ENCODE measurements around the gene MEI4.
"Not testable (repeated sequence)": the region's sequence is repeated elsewhere in the genome, so short reads cannot be mapped to it uniquely, and the experiment has no call there.

MEI4 gene

GRCh38 chr6:77683515-77683914, 30.7 kb downstream of the MEI4 start:
- no peak for DNase-seq (ENCODE audit: low read depth)

GRCh38 chr6:77686931-77687330, 34.1 kb downstream of the MEI4 start:
- DNase-seq (ENCODE audit: low read depth), result no peak

GRCh38 chr6:77688649-77689048, 35.8 kb downstream of the MEI4 start:
- DNase-seq (ENCODE audit: low read depth), result no peak

GRCh38 chr6:77700095-77700494, 47.3 kb downstream of the MEI4 start:
- not testable (repeated sequence) for DNase-seq (ENCODE audit: low read depth)

- no peak for DNase-seq (ENCODE audit: low read depth)
Observed at GRCh38 chr6:77707603-77708002, 54.8 kb downstream of the MEI4 start.

GRCh38 chr6:77715588-77715987, 62.7 kb downstream of the MEI4 start:
- DNase-seq (ENCODE audit: low read depth), result no peak

GRCh38 chr6:77716311-77716710, 63.5 kb downstream of the MEI4 start:
- no peak for DNase-seq (ENCODE audit: low read depth)

- DNase-seq (ENCODE audit: low read depth), result not testable (repeated sequence)
Observed at GRCh38 chr6:77736010-77736409, 83.2 kb downstream of the MEI4 start.

GRCh38 chr6:77740380-77740779, 87.5 kb downstream of the MEI4 start:
- DNase-seq (ENCODE audit: low read depth), result peak; percentile 1

GRCh38 chr6:77752156-77752555, 99.3 kb downstream of the MEI4 start:
- DNase-seq (ENCODE audit: low read depth), result not testable (repeated sequence)

- DNase-seq (ENCODE audit: low read depth), result no peak
Observed at GRCh38 chr6:77762386-77762785, 109.5 kb downstream of the MEI4 start.

- no peak for DNase-seq (ENCODE audit: low read depth)
Observed at GRCh38 chr6:77763124-77763523, 110.3 kb downstream of the MEI4 start.

- DNase-seq (ENCODE audit: low read depth), result no peak
Observed at GRCh38 chr6:77764364-77764763, 111.5 kb downstream of the MEI4 start.

GRCh38 chr6:77773157-77773822, 120.5 kb downstream of the MEI4 start:
- DNase-seq (ENCODE audit: low read depth), result no peak

GRCh38 chr6:77774457-77774856, 121.6 kb downstream of the MEI4 start:
- no peak for DNase-seq (ENCODE audit: low read depth)

- DNase-seq (ENCODE audit: low read depth), result no peak
Observed at GRCh38 chr6:77776441-77776840, 123.6 kb downstream of the MEI4 start.

GRCh38 chr6:77778527-77778926, 125.7 kb downstream of the MEI4 start:
- DNase-seq (ENCODE audit: low read depth), result no peak

- no peak for DNase-seq (ENCODE audit: low read depth)
Observed at GRCh38 chr6:77786935-77787629, 134.2 kb downstream of the MEI4 start.

- DNase-seq (ENCODE audit: low read depth), result no peak
Observed at GRCh38 chr6:77796824-77797809, 144.3 kb downstream of the MEI4 start.

GRCh38 chr6:77812304-77812703, 159.5 kb downstream of the MEI4 start:
- no peak for DNase-seq (ENCODE audit: low read depth)

- no peak for DNase-seq (ENCODE audit: low read depth)
Observed at GRCh38 chr6:77813090-77813489, 160.3 kb downstream of the MEI4 start.

GRCh38 chr6:77814119-77814518, 161.3 kb downstream of the MEI4 start:
- no peak for DNase-seq (ENCODE audit: low read depth)

GRCh38 chr6:77815531-77815930, 162.7 kb downstream of the MEI4 start:
- DNase-seq (ENCODE audit: low read depth), result no peak
